Measurements from ENCODE around the gene FAM107B.

DNA sequence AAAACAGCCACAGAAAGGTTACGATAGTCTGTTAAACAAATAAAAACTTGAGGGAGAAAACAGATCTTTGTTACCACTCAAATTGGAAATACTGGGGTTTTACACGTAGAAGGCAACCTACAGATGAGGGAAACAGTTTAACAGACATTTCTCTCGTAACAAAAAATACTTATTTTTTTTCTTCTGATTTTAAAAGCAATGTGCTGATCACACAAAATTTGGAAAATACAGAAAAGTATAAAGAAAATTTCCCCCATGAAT is 211.7 kb downstream of the FAM107B start:
- TF ChIP-seq, protein P1, sequence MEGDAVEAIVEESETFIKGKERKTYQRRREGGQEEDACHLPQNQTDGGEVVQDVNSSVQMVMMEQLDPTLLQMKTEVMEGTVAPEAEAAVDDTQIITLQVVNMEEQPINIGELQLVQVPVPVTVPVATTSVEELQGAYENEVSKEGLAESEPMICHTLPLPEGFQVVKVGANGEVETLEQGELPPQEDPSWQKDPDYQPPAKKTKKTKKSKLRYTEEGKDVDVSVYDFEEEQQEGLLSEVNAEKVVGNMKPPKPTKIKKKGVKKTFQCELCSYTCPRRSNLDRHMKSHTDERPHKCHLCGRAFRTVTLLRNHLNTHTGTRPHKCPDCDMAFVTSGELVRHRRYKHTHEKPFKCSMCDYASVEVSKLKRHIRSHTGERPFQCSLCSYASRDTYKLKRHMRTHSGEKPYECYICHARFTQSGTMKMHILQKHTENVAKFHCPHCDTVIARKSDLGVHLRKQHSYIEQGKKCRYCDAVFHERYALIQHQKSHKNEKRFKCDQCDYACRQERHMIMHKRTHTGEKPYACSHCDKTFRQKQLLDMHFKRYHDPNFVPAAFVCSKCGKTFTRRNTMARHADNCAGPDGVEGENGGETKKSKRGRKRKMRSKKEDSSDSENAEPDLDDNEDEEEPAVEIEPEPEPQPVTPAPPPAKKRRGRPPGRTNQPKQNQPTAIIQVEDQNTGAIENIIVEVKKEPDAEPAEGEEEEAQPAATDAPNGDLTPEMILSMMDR (IDR thresholded peaks at IDR 0.05; ENCODE audit: extremely low read depth in 1 of 2, insufficient read depth in 1 of 2, low read depth in 1 of 2, low read length in 2 of 2): no peak
- TF ChIP-seq EZH2 (IDR thresholded peaks at IDR 0.05; ENCODE audit: borderline replicate concordance, low read depth, low read length, severe bottlenecking) (no peak), POLR2A (IDR thresholded peaks at IDR 0.05; ENCODE audit: low read depth, low read length) (no peak)
- TF ChIP-seq, protein P2, sequence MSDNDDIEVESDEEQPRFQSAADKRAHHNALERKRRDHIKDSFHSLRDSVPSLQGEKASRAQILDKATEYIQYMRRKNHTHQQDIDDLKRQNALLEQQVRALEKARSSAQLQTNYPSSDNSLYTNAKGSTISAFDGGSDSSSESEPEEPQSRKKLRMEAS (IDR thresholded peaks at IDR 0.05; ENCODE audit: insufficient read depth, insufficient read length): no peak

Data from endothelial cell of umbilical vein (primary cell).